Osteoblast (primary cell): Measurements from ENCODE around the gene KLRC3. TPM values are rescaled to one million over a fixed set of nuclear protein-coding genes. Genes with fewer than 3 reads are reported as not detected.
"Not testable (repeated sequence)": the region's sequence is repeated elsewhere in the genome, so short reads cannot be mapped to it uniquely, and the experiment has no call there.

Source experiments
- DNase-seq: peaks from one replicate; pipeline ENCODE4 v3.0.0; 2011; ENCODE audit warnings: low spot score, mixed read lengths; ENCODE audit not compliant: insufficient read length; ENCODE audit errors: missing footprints
- H2AFZ ChIP-seq: 2 replicates; pipeline ENCODE4 v1.6.0; 2011; ENCODE audit warnings: mild to moderate bottlenecking, low read length
- H3K27ac ChIP-seq: 2 replicates; pipeline ENCODE4 v1.5.1; 2011; ENCODE audit warnings: mild to moderate bottlenecking, low read depth, low read length, moderate library complexity
- H3K27me3 ChIP-seq: 2 replicates; pipeline ENCODE4 v1.6.0; 2012; ENCODE audit warnings: mild to moderate bottlenecking, control low read depth, inconsistent platforms, low read length, moderate library complexity; ENCODE audit not compliant: insufficient read depth
- H3K36me3 ChIP-seq: 2 replicates; pipeline ENCODE4 v1.5.1; 2011; ENCODE audit warnings: mild to moderate bottlenecking, low read length, control low read depth, moderate library complexity; ENCODE audit not compliant: insufficient read depth
- H3K4me1 ChIP-seq: 2 replicates; pipeline ENCODE4 v1.5.1; 2011; ENCODE audit warnings: mild to moderate bottlenecking, low read length, control low read depth, moderate library complexity; ENCODE audit not compliant: insufficient read depth
- H3K4me2 ChIP-seq: 2 replicates; pipeline ENCODE4 v1.6.0; 2011; ENCODE audit warnings: mild to moderate bottlenecking, low read length; ENCODE audit not compliant: insufficient read depth
- H3K4me3 ChIP-seq: fragments of 200-600 bp; sonication (generic); 3 replicates; pipeline ENCODE4 v1.5.1; 2012; ENCODE audit warnings: mild to moderate bottlenecking, low read length, inconsistent platforms; ENCODE audit not compliant: insufficient read depth
- H3K79me2 ChIP-seq: 2 replicates; pipeline ENCODE4 v1.6.0; 2012; ENCODE audit warnings: mild to moderate bottlenecking, low read length, control low read depth, inconsistent platforms; ENCODE audit not compliant: insufficient read depth
- H3K9me3 ChIP-seq: 2 replicates; pipeline ENCODE4 v1.5.1; 2011; ENCODE audit warnings: low read depth, low read length, control low read depth
- H4K20me1 ChIP-seq: 2 replicates; pipeline ENCODE4 v1.6.0; 2012; ENCODE audit warnings: mild to moderate bottlenecking, low read length, control low read depth; ENCODE audit not compliant: insufficient read depth
- CTCF ChIP-seq: IDR thresholded peaks from 2 replicates; pipeline ENCODE4 v1.5.1; 2011; ENCODE audit warnings: mild to moderate bottlenecking, low read depth, low read length, moderate library complexity; ENCODE audit errors: extremely low read depth
- total RNA-seq: library from RNA; depleted of rRNA; stranded (reverse); fragments of >200 nt; gene quantifications from 2 replicates; pipeline ENCODE4 v1.2.3, GENCODE V29; 2012

KLRC3 gene
- total RNA-seq, 1 donor = 0.72 TPM

- H3K36me3 ChIP-seq, DNase-seq: not testable (repeated sequence)
Measured at GRCh38 chr12:10424260-10424899, 4.0 kb upstream of the KLRC3 start.

GRCh38 chr12:10422159-10422558 is 1.8 kb upstream of the KLRC3 start:
- DNase-seq, H3K4me1 ChIP-seq, H3K36me3 ChIP-seq, H3K9me3 ChIP-seq, H3K4me2 ChIP-seq, H3K4me3 ChIP-seq, H3K27me3 ChIP-seq, H3K27ac ChIP-seq, H4K20me1 ChIP-seq, H3K79me2 ChIP-seq, H2AFZ ChIP-seq: not testable (repeated sequence)

More at GRCh38 chr12:10424260-10424899, 4.0 kb upstream of the KLRC3 start:
- not testable (repeated sequence) for H3K4me2 ChIP-seq, H3K4me3 ChIP-seq, H3K27ac ChIP-seq, H2AFZ ChIP-seq, H4K20me1 ChIP-seq, H3K27me3 ChIP-seq, H3K79me2 ChIP-seq, H3K4me1 ChIP-seq, H3K9me3 ChIP-seq

GRCh38 chr12:10409392-10409791 is 11.0 kb downstream of the KLRC3 start, which contains the start of gene KLRC4:
Gene KLRC4 (minus strand): TSS chr12:10409757. CDS start chr12:10409575, 182 bp downstream.
- no peak for TF ChIP-seq CTCF
- DNase-seq = no peak

GRCh38 chr12:10408842-10409241 is 11.6 kb downstream of the KLRC3 start:
- no peak overlapping the region for H2AFZ ChIP-seq
- H3K27me3 ChIP-seq = no peaks in the 10 kb centered on the region
- no peak for TF ChIP-seq CTCF
- no peak for DNase-seq
- no peak overlapping the region for H3K27ac ChIP-seq
- no peak overlapping the region for H3K4me2 ChIP-seq
- no peaks in the 10 kb centered on the region for H3K9me3 ChIP-seq
- no peaks in the 10 kb centered on the region for H4K20me1 ChIP-seq
- no peaks in the 10 kb centered on the region for H3K79me2 ChIP-seq
- H3K36me3 ChIP-seq = no peaks in the 10 kb centered on the region
- no peaks in the 10 kb centered on the region for H3K4me1 ChIP-seq
- no peak overlapping the region for H3K4me3 ChIP-seq

More at GRCh38 chr12:10409392-10409791, 11.0 kb downstream of the KLRC3 start, which contains the start of gene KLRC4:
- H3K79me2 ChIP-seq = no peaks in the 10 kb centered on the region
- no peak within 1 kb of the TSS for H2AFZ ChIP-seq
- H4K20me1 ChIP-seq = no peaks in the 10 kb centered on the region
- no peaks in the 10 kb centered on the region for H3K27me3 ChIP-seq
- H3K4me1 ChIP-seq = no peaks in the 10 kb centered on the region
- no peaks in the 10 kb centered on the region for H3K36me3 ChIP-seq
- no peak within 1 kb of the TSS for H3K4me3 ChIP-seq
- H3K9me3 ChIP-seq = no peaks in the 10 kb centered on the region
- H3K4me2 ChIP-seq = no peak within 1 kb of the TSS
- no peak within 1 kb of the TSS for H3K27ac ChIP-seq

GRCh38 chr12:10406725-10407124 is 13.7 kb downstream of the KLRC3 start:
- no peak for TF ChIP-seq CTCF
- no peak overlapping the region for H3K4me2 ChIP-seq
- no peaks in the 10 kb centered on the region for H3K36me3 ChIP-seq
- DNase-seq = no peak
- H3K27ac ChIP-seq = no peak overlapping the region
- H3K79me2 ChIP-seq = no peaks in the 10 kb centered on the region
- no peaks in the 10 kb centered on the region for H3K9me3 ChIP-seq
- H3K27me3 ChIP-seq = no peaks in the 10 kb centered on the region
- no peaks in the 10 kb centered on the region for H3K4me1 ChIP-seq
- H3K4me3 ChIP-seq = no peak overlapping the region
- H4K20me1 ChIP-seq = no peaks in the 10 kb centered on the region
- H2AFZ ChIP-seq = no peak overlapping the region
